Frontal cortex (tissue), 4 donors: ENCODE measurements around the gene CCDC107. TPM values are rescaled to one million over a fixed set of nuclear protein-coding genes. Genes with fewer than 3 reads are reported as not detected.
"Not testable (repeated sequence)": the region's sequence is repeated elsewhere in the genome, so short reads cannot be mapped to it uniquely, and the experiment has no call there.

Experiments
- DNase-seq, 2 donors: peaks; one replicate each; pipeline ENCODE4 v3.0.0; 2012; ENCODE audit warnings: low spot score in 2 of 2
- FAIRE-seq: peaks from 2 replicates; lab custom pipeline; 2012; peaks lifted over from hg19 to GRCh38; lab: Jason Lieb, UNC
- total RNA-seq: library from RNA; depleted of rRNA; stranded (reverse); fragments of >200 nt; gene quantifications from one replicate; pipeline ENCODE4 v1.2.3, GENCODE V29; 2014
- donor health status: control.
- donor health status: control.
- donor health status: control.

The CCDC107 gene
- 10.6 TPM for total RNA-seq

GRCh38 chr9:35658137-35658967, at the start of gene CCDC107:
Gene CCDC107 (plus strand): TSS chr9:35658292. CDS start chr9:35658380, 88 bp downstream.
- no peak for FAIRE-seq
- peak; percentile 91 to 95 for DNase-seq

GRCh38 chr9:35609001-35609819, 48.9 kb upstream of the CCDC107 start:
- FAIRE-seq, result no peak
- no peak for DNase-seq

GRCh38 chr9:35609820-35610163, 48.3 kb upstream of the CCDC107 start:
- FAIRE-seq (no peak), DNase-seq (no peak)

- DNase-seq (peak in 1 of 2 donors; percentile 65), FAIRE-seq (no peak)
Observed at GRCh38 chr9:35611230-35611797, 46.8 kb upstream of the CCDC107 start.

DNA sequence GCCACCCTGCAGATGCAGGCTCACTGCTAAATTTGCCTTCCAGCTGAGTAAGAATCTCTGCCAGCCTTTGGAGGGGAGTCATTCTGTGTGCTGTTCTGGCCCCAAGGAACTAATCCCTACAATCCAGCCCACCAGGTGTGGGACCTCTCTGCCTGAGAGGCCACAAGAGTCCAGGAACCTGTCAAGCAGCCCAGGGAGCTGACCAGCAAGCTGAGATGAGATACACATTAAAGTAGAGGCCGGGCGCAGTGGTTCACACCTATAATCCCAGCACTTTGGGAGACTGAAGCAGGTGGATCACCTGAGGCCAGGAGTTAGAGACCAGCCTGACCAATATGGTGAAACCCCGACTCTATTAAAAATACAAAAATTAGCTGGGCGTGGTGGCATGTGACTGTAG, 46.0 kb upstream of the CCDC107 start:
- not testable (repeated sequence) for FAIRE-seq, DNase-seq

DNA sequence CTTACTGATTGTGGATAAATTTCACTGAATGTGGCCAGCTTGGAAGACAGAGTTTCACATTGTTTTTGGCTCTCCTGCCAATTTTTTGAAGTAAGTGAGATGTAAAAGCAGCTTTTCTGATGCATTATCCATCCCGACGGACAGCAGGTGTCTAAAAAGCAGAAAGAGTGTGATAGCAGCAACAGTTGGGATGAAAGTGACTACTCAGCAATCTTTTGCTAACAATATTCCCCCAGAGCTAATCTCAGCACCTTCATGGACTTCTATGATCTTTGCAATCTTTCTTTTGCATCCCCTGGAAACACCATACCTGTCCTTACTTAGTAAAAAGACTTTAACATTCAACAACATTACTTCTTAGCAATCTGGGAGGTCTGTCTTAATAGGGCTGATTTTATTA, 45.2 kb upstream of the CCDC107 start:
- FAIRE-seq, result no peak
- no peak for DNase-seq

DNA sequence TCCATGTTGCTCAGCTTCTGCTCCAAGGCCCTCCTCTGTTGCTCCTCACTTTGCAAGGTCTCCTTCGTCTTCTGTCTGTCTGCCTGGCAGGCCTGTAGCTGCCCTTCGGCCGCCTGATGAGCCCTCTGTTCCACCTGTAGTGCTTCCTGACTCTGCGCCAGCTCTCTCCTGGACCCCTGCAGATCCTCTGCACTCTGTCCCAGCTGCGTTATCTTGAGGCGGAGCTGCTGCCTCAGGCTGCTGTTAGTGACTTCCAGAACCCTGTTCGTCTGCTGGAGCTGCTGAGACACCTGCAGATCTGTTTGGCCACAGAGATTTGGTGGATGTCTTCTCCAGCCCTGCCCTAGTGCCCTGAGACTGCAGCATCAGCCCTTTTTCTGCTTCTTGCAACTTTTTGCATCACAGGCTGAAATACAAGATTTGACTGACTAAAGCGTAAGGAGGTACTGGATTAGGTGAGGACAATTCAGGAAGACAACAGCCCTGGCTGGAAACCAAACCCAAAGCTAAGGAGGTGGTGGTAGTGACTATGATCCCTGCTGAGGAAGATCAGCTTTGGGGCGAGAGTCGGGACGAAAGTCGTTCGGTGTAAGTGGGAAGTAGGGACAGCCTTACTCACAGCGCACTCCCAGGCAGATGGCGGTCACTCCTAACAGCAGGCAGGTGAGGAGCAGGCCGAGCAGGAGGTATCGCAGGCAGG, 42.0 kb upstream of the CCDC107 start:
- FAIRE-seq (no peak), DNase-seq (no peak)

DNA sequence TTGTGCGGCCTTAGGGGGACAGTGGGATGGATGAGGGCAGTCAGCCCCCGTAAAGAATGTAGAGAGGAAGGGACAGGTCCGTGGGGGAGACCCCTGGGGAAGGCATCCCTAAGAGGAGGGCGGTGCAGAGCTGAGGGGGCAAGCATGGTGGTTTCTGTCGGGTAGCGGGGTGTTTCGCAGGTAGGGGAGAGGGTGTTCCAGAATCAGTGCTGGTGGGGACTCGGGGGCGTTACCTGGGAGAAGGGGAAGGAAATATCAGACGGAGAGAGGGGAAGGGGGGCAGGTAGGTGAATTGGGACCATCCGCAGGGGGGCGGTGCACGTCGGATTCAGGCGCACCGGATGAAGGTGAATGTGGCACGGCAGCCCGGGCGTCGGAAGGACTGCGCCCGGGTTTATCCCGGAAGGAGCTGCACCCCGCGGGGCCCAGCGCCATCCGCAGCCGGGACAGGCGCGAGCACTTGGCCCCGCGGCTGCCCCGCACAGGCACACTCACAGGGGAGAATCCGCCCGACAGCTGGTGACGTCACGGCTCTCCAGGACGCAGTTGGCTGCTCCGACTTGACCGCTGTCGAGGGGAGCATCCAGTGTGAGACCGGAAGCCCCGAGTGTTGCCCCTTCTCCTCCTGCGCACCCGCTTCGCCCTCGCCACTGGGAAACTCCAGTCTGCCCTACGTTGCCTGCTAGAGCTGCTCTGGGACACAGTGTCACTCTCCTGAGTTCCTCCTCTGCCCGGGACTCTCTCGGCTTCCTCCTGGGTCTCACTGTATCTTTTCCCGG, 41.2 kb upstream of the CCDC107 start:
- FAIRE-seq, result no peak
- peak in 1 of 2 donors; percentile 71 for DNase-seq

GRCh38 chr9:35617548-35617947, 40.5 kb upstream of the CCDC107 start:
- FAIRE-seq (no peak), DNase-seq (no peak)

DNA sequence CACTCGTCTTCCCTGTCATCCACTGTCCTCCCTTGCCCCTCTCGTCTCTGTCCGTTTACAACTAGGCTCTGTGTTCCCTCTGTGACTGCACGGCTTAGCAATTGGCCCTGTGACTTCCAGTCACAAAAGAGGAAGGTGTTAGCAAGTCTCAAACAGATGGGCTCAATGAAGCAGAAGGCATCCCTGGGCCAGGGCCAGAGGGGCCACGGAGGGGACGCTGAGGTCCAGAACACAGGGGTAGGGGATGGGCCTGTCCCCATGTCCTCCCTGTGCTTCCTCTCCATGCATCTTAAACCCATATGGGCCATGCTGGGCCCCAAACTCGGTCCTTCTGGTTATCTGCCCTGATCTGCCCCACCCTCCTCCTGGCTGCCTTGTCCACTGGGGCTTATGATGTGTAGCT, 39.8 kb upstream of the CCDC107 start, which contains the start of gene CD72:
Gene CD72, minus strand, starts transcription at position 89 of the 403 bp plus-strand sequence. CDS start 110 bp downstream, outside the sequence.
- FAIRE-seq (no peak), DNase-seq (no peak)

GRCh38 chr9:35618854-35619799, 39.0 kb upstream of the CCDC107 start:
- DNase-seq (no peak), FAIRE-seq (no peak)

DNA sequence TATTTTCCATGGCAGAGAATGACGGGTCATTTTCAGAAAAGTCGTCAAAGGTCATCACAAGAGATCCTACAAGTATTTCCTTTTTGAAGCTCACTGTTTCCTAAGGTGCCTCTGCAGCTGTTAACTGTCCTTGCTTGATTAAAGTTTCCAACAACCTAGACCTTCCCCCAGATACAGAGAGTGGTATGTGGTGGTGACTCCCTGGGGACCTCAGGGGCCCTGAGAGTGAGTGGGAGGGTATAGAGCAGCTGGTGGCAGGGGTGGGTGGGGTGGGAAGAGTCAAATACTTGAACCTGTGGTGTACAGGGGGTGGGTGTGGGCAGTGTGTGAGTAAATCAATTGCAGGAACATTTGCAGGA, 38.3 kb upstream of the CCDC107 start:
- DNase-seq (no peak), FAIRE-seq (no peak)

DNA sequence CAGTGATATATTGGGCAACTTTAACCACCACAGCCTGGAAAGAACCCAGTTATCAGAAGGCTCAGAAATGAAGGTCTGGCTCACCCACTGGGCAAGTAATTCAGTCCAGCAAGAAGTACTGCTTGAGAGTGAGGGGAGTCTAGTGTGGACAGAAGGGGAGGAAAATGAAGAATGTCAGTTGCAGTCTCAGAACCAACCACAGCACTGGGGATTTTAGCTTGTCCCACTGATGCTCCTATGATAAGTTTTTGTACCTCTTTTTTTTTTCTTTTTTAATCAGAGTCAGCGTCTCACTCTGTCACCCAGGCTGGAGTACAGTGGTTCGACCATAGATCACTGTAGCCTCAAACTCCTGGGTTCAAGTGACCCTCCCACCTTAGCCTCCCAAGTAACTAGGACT, 30.5 kb upstream of the CCDC107 start:
- DNase-seq, result no peak
- FAIRE-seq, result no peak

- no peak for FAIRE-seq
Observed at GRCh38 chr9:35628389-35628991, 29.6 kb upstream of the CCDC107 start.

DNA sequence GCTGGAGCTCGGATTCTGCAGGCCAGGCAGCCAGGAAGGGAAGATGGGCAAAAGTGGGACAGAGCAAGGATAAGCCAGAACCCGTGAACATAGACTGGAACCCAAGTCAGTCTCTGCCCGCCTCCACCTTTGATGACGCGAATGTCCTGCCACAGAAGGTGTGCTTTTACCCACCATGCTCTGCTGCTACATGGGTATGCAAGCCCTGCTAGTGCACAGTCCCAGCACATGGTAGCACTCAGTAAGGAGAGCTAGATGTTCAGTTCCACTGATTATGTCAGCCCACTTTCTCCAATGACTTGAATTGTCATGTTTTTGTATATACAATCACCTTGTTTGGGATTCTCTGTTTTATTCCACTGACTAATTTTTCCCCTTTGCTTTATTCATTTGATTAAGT, 28.5 kb upstream of the CCDC107 start:
- FAIRE-seq, result no peak
- DNase-seq, result no peak

More at GRCh38 chr9:35628389-35628991, 29.6 kb upstream of the CCDC107 start:
- DNase-seq, result no peak

GRCh38 chr9:35635730-35636129, 22.4 kb upstream of the CCDC107 start:
- FAIRE-seq (no peak), DNase-seq (no peak)

DNA sequence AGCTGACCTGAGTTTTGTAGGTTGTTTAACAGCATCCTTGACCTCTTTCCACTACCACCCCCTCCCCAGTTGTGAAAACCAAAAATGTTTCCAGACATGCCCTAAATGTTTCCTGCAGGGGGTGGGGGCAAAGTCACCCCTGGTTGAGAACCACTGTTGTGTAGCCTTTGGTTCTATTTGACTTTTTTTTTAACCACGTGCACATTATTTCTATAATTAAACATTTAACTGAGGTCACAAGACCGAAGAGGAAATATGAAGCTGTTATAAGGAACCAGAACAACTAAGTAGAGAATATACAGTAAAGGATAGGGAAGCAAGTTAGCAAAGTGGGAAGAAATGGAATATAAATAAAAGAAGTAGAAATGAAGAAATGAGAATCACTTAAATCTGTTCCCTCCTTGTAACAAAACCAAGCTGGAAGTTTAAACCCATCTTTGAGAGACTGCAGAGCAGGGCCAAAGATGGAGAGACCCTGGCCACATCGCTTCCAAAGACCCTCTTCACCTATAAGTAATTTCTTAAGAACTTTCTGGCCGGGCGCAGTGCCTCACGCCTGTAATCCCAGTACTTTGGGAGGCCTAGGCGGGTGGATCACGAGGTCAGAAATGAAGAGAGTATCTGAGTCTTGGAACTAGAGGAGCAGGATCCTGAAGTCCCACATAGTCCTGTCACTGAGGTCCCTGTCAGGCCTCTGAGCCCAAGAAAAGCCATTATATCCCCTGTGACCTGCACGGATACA, 21.8 kb upstream of the CCDC107 start:
- FAIRE-seq (no peak), DNase-seq (no peak)
